Neuronal stem cell (in vitro differentiated cells): ENCODE data around the gene C17orf75.

Experiments
- DNase-seq: peaks from one replicate; pipeline ENCODE4 v3.0.0-alpha.2; 2013; ENCODE audit warnings: low spot score
- H2AFZ ChIP-seq: one replicate; pipeline ENCODE4 v1.6.1; 2013; ENCODE audit warnings: mild to moderate bottlenecking, low read length, inconsistent platforms
- H2AK5ac ChIP-seq: 2 replicates; pipeline ENCODE4 v1.6.1; 2013; ENCODE audit warnings: low read depth, mild to moderate bottlenecking, inconsistent platforms, low read length, moderate library complexity, mixed read lengths
- H2BK120ac ChIP-seq: 2 replicates; pipeline ENCODE4 v1.6.1; 2013; ENCODE audit warnings: low read depth, mild to moderate bottlenecking, inconsistent platforms, low read length, moderate library complexity, mixed read lengths
- H2BK12ac ChIP-seq: one replicate; pipeline ENCODE4 v1.6.1; 2013; ENCODE audit warnings: low read length, inconsistent platforms
- H2BK15ac ChIP-seq: 2 replicates; pipeline ENCODE4 v1.6.1; 2013; ENCODE audit warnings: mild to moderate bottlenecking, low read length, inconsistent platforms, mixed read lengths
- H2BK5ac ChIP-seq: one replicate; pipeline ENCODE4 v1.6.1; 2013; ENCODE audit warnings: inconsistent platforms, mild to moderate bottlenecking, low read length, moderate library complexity
- H3K14ac ChIP-seq: one replicate; pipeline ENCODE4 v1.6.1; 2013; ENCODE audit warnings: low read length, inconsistent platforms
- H3K18ac ChIP-seq: 2 replicates; pipeline ENCODE4 v1.6.1; 2013; ENCODE audit warnings: low read length, inconsistent platforms
- H3K23ac ChIP-seq: 2 replicates; pipeline ENCODE4 v1.6.1; 2013; ENCODE audit warnings: low read depth, mild to moderate bottlenecking, mixed read lengths, low read length, inconsistent platforms; ENCODE audit not compliant: poor library complexity
- H3K27ac ChIP-seq: replicated peaks from 3 replicates; pipeline ENCODE4 v1.5.1; 2013; ENCODE audit warnings: low read length, inconsistent platforms
- H3K27me3 ChIP-seq, 3 experiments: 2 replicates each; pipeline ENCODE4 v1.6.1; 2013; ENCODE audit warnings: low read length in 3 of 3, mild to moderate bottlenecking in 2 of 3, inconsistent platforms in 1 of 3, low read depth in 1 of 3, mixed read lengths in 1 of 3, moderate library complexity in 1 of 3; ENCODE audit not compliant: control insufficient read depth in 3 of 3, insufficient read depth in 3 of 3
- H3K36me3 ChIP-seq, 2 donors: replicated peaks in 1 of 2; 2 replicates each; pipeline ENCODE4 v1.6.1; 2013; ENCODE audit warnings: low read length in 2 of 2; ENCODE audit not compliant: control insufficient read depth in 2 of 2, insufficient read depth in 2 of 2
- H3K4ac ChIP-seq: 2 replicates; pipeline ENCODE4 v1.6.1; 2013; ENCODE audit warnings: inconsistent platforms, mild to moderate bottlenecking, low read length, moderate library complexity
- H3K4me1 ChIP-seq, 2 donors: 1 replicate in 1 of 2; 2 replicates in 1 of 2; pipeline ENCODE4 v1.6.1; 2013; ENCODE audit warnings: low read length in 2 of 2, low read depth in 1 of 2; ENCODE audit not compliant: control insufficient read depth in 2 of 2, insufficient read depth in 1 of 2
- H3K4me2 ChIP-seq: one replicate; pipeline ENCODE4 v1.6.1; 2013; ENCODE audit warnings: mild to moderate bottlenecking, low read length, inconsistent platforms; ENCODE audit not compliant: insufficient read depth, poor library complexity, severe bottlenecking
- H3K4me3 ChIP-seq, 2 donors: 2 replicates each; pipeline ENCODE4 v1.5.1; 2013; ENCODE audit warnings: low read length in 2 of 2, mild to moderate bottlenecking in 2 of 2, inconsistent platforms in 1 of 2, moderate library complexity in 1 of 2
- H3K79me1 ChIP-seq: one replicate; pipeline ENCODE4 v1.6.1; 2013; ENCODE audit warnings: low read depth, mild to moderate bottlenecking, inconsistent platforms, low read length, moderate library complexity
- H3K9ac ChIP-seq: one replicate; pipeline ENCODE4 v1.6.1; 2013; ENCODE audit warnings: mild to moderate bottlenecking, low read depth, low read length, inconsistent platforms; ENCODE audit not compliant: poor library complexity
- H3K9me3 ChIP-seq, 2 donors: replicated peaks in 1 of 2; 2 replicates each; pipeline versions ENCODE3 to v1.6.1; 2013; ENCODE audit warnings: low read length in 2 of 2, mild to moderate bottlenecking in 2 of 2, inconsistent platforms in 1 of 2, low read depth in 1 of 2, mixed read lengths in 1 of 2, moderate library complexity in 1 of 2; ENCODE audit not compliant: control insufficient read depth in 2 of 2, insufficient read depth in 1 of 2
- H4K8ac ChIP-seq: one replicate; pipeline ENCODE4 v1.6.1; 2013; ENCODE audit warnings: low read depth, mild to moderate bottlenecking, inconsistent platforms, low read length, moderate library complexity
- H4K91ac ChIP-seq: one replicate; pipeline ENCODE4 v1.6.1; 2013; ENCODE audit warnings: low read length, low read depth, mild to moderate bottlenecking, inconsistent platforms; ENCODE audit not compliant: poor library complexity
- WGBS, 2 donors: extraction: QIAGEN DNeasy Blood & Tissue Kit; methylation state at CpG; one replicate each; pipeline ENCODE4 v1.1.7; 2013; ENCODE audit warnings: missing lambda C conversion rate in 2 of 2, mixed read lengths in 1 of 2; ENCODE audit not compliant: insufficient read length in 2 of 2, insufficient replicate concordance in 1 of 2; ENCODE audit errors: extremely low coverage in 2 of 2; 5-methylcytosine and 5-hydroxymethylcytosine counted together

C17orf75 gene

DNA sequence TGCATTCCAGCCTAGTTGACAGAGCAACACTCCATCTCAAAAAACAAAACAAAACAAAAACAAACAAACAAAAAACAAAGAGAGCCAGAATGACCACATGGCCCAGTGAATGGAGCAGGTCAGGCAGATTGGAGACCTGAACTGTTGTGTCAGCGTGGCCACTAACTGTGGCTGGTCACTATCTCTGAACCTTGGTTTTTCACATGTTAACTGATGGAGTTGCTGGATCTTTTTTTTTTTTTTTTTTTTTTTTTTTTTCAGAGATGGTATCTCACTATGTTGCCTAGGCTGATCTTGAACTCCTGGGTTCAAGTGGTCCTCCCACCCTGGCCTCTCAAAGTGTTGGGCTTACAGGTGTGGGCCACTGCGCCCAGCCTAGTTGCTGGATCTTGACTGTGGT, 44.5 kb downstream of the C17orf75 start:
- H3K9ac ChIP-seq, result no peak overlapping the region
- H2AK5ac ChIP-seq, result peak overlapping the region; percentile 48
- H3K9me3 ChIP-seq, result no peaks in the 10 kb centered on the region
- no peaks in the 10 kb centered on the region for H3K36me3 ChIP-seq
- DNase-seq, result no peak
- H3K27me3 ChIP-seq, result peaks cover 0 to 3% (median 0%) of the 10 kb centered on the region in 3 experiments
- no CpG with 5 or more reads among the region's 2 CpGs for WGBS, 2 donors
- no peak overlapping the region for H2BK5ac ChIP-seq
- no peak overlapping the region for H2BK120ac ChIP-seq
- peak overlapping the region; percentile 59 for H3K18ac ChIP-seq
- no peak overlapping the region for H3K27ac ChIP-seq
- no peak overlapping the region for H2AFZ ChIP-seq
- H3K14ac ChIP-seq, result no peak overlapping the region
- no peak overlapping the region for H4K91ac ChIP-seq
- no peak overlapping the region for H4K8ac ChIP-seq
- H3K4me1 ChIP-seq, result peaks cover 4% of the 10 kb centered on the region in 2 donors
- no peak overlapping the region for H2BK12ac ChIP-seq
- no peak overlapping the region for H3K4me2 ChIP-seq
- H3K23ac ChIP-seq, result no peak overlapping the region
- H3K4ac ChIP-seq, result no peak overlapping the region
- no peak overlapping the region for H3K4me3 ChIP-seq
- no peak overlapping the region for H2BK15ac ChIP-seq
- no peaks in the 10 kb centered on the region for H3K79me1 ChIP-seq

DNA sequence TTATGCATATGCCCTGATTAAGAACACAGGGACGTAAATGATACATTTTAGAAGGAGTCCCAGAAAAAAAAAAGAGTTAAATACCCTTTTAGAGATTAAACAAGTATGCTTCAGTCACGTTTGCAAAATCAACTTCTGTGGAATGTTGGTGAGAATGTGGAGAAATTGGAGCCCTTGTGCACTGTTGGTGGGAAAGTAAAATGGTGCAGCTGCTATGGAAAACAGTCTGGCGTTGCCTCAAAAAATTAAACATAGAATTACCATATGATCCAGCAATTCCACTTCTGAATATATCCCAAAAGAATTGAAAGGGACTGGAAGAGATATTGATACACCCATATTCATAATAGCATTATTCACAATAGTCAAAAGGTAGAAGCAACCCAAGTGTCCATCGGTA, 49.9 kb downstream of the C17orf75 start:
- Histone ChIP-seq H2BK12ac (no peak overlapping the region), H3K79me1 (no peaks in the 10 kb centered on the region), H3K14ac (no peak overlapping the region), H2BK120ac (no peak overlapping the region), H3K4ac (no peak overlapping the region), H2BK5ac (no peak overlapping the region), H3K4me2 (no peak overlapping the region), H2BK15ac (no peak overlapping the region), H3K27me3 (peaks cover 0 to 3% (median 0%) of the 10 kb centered on the region in 3 experiments), H3K9me3 (no peaks in the 10 kb centered on the region), H2AK5ac (no peak overlapping the region), H3K4me3 (no peak overlapping the region), H3K36me3 (no peaks in the 10 kb centered on the region), H3K4me1 (peaks cover 5 to 7% of the 10 kb centered on the region in 2 donors), H4K91ac (no peak overlapping the region), H3K18ac (no peak overlapping the region), H4K8ac (no peak overlapping the region), H3K23ac (no peak overlapping the region), H3K9ac (no peak overlapping the region), H3K27ac (no peak overlapping the region), H2AFZ (no peak overlapping the region)
- no peak for DNase-seq
- WGBS, 2 donors, result no CpG with 5 or more reads among the region's 4 CpGs

DNA sequence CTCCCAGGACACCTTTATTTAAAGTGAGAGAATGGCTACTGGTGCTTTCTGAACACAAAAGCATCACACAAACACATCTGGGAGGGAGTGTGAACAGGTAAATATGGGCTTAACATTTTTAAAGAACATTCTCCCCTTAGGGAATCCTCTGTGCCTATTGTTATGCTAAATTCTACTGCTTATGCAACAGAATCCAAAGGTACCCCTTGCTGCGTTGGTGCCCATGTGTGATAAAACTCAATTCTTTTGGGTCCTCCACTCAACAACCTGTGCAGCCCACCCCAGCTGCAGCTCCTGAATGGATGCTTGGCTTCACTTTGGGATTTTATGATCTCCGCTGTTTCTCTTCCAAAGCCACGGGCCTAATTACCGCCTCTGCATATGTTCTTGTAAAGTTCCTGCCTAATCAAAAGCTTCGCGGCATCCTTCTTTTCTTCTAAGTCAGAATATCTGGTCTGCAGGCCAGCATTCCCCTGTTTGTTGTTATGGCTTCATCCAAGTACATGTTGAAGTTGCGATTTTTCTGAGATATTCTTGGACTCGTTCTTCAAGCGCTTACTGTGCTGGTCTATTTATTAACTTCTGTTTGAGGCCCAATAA, 52.4 kb downstream of the C17orf75 start:
- Histone ChIP-seq H3K79me1 (no peaks in the 10 kb centered on the region), H3K36me3 (no peaks in the 10 kb centered on the region), H4K8ac (no peak overlapping the region), H3K18ac (no peak overlapping the region), H2AFZ (no peak overlapping the region), H3K4me3 (no peak overlapping the region), H3K4ac (no peak overlapping the region), H2BK15ac (no peak overlapping the region), H4K91ac (no peak overlapping the region), H3K9me3 (no peaks in the 10 kb centered on the region), H3K4me2 (no peak overlapping the region), H3K14ac (no peak overlapping the region), H3K9ac (no peak overlapping the region), H2BK120ac (no peak overlapping the region), H3K23ac (no peak overlapping the region), H2BK12ac (no peak overlapping the region), H2BK5ac (no peak overlapping the region), H3K27me3 (no peaks in the 10 kb centered on the region), H3K27ac (no peak overlapping the region), H3K4me1 (peaks cover 10 to 11% of the 10 kb centered on the region in 2 donors), H2AK5ac (no peak overlapping the region)
- DNase-seq, result no peak
- WGBS, 2 donors, result no CpG with 5 or more reads among the region's 9 CpGs

DNA sequence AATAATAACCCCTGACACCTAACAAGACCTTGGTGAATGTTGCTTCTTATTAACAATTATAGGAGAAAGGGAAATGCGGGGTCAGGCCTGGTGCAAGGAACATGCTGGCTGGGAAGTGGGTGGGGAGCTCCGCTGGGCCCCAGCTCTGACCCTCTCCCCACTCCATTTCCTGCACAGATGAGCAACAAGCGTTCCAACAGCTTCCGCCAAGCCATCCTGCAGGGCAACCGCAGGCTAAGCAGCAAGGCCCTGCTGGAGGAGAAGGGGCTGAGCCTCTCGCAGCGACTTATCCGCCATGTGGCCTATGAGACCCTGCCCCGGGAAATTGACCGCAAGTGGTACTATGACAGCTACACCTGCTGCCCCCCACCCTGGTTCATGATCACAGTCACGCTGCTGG, 53.4 kb downstream of the C17orf75 start:
- H2AK5ac ChIP-seq, result no peak overlapping the region
- no peak overlapping the region for H4K8ac ChIP-seq
- H3K4me2 ChIP-seq, result no peak overlapping the region
- H2BK120ac ChIP-seq, result no peak overlapping the region
- no peak overlapping the region for H3K27ac ChIP-seq
- no peak overlapping the region for H2BK5ac ChIP-seq
- H2BK12ac ChIP-seq, result no peak overlapping the region
- H3K27me3 ChIP-seq, result no peaks in the 10 kb centered on the region
- no CpG with 5 or more reads among the region's 11 CpGs for WGBS, 2 donors
- DNase-seq, result no peak
- H2AFZ ChIP-seq, result no peak overlapping the region
- H2BK15ac ChIP-seq, result no peak overlapping the region
- H3K36me3 ChIP-seq, result no peaks in the 10 kb centered on the region
- H3K79me1 ChIP-seq, result no peaks in the 10 kb centered on the region
- no peak overlapping the region for H3K4me3 ChIP-seq
- peaks cover 11 to 13% of the 10 kb centered on the region in 2 donors for H3K4me1 ChIP-seq
- H4K91ac ChIP-seq, result no peak overlapping the region
- H3K4ac ChIP-seq, result no peak overlapping the region
- H3K14ac ChIP-seq, result no peak overlapping the region
- no peak overlapping the region for H3K9ac ChIP-seq
- no peaks in the 10 kb centered on the region for H3K9me3 ChIP-seq
- peak overlapping the region; percentile 30 for H3K18ac ChIP-seq
- H3K23ac ChIP-seq, result no peak overlapping the region
